Upper lobe of left lung (tissue), 4 donors: ENCODE measurements around the gene ZNF431.

Source experiments
- CTCF ChIP-seq, 6 experiments: fragments of 450-650 bp in 4 of 6; fragments of 200-600 bp in 2 of 6; sonication (generic) in 2 of 6; IDR thresholded peaks; one replicate each; pipeline ENCODE4 v1.5.1; 2016 to 2019; ENCODE audit warnings: antibody characterized with exemption in 6 of 6
- EP300 ChIP-seq, 4 donors: sonication (generic); formaldehyde crosslinking; IDR thresholded peaks; one replicate each; pipeline ENCODE4 v1.5.1; 2017; ENCODE audit warnings: antibody characterized with exemption in 4 of 4, control low read depth in 2 of 4
- POLR2A ChIP-seq, 4 donors: fragments of 450-650 bp; IDR thresholded peaks; one replicate each; pipeline ENCODE4 v1.5.1; 2016 to 2017; ENCODE audit warnings: antibody characterized with exemption in 4 of 4, mild to moderate bottlenecking in 2 of 4
- POLR2AphosphoS5 ChIP-seq, 2 donors: sonication (generic); formaldehyde crosslinking; IDR thresholded peaks; one replicate each; pipeline ENCODE4 v1.5.1; 2017; ENCODE audit warnings: antibody characterized with exemption in 2 of 2

DNA sequence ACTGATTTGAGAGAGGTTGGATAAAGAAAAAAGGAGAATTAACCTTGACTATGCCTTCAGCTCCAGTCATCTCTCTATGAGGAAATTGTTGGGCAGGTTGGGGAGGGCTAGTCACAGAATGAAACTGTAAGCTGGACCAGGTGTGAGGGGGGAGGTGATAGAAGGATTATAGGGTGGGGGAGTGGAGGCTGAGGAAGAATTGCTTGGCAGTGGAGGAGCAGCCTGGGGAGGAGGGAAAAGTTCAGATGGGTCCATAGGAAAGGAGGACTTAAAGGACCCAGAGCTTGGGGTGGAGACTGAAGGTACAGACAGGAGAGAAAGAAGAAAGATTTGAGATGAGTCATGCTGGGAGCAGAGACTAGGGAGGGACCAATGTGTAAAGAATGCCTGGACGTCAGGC lies 8.2 kb upstream of the ZNF431 start:
- no peak for TF ChIP-seq CTCF (IDR thresholded peaks at IDR 0.05)
- TF ChIP-seq EP300 (IDR thresholded peaks at IDR 0.05), result no peak
- no peak for TF ChIP-seq POLR2A (IDR thresholded peaks at IDR 0.05)
- TF ChIP-seq POLR2AphosphoS5 (IDR thresholded peaks at IDR 0.05), result no peak
